Activated CD4-positive, CD25-positive, alpha-beta regulatory T cell (primary cell): ENCODE data around the gene BICRAL.
"Not testable (repeated sequence)": the region's sequence is repeated elsewhere in the genome, so short reads cannot be mapped to it uniquely, and the experiment has no call there.

Experiments used
- DNase-seq, 4 experiments: peaks; one replicate each; lab custom pipeline; 2025; lab: John Stamatoyannopoulos, UW

Gene BICRAL

GRCh38 chr6:42898891-42899361, 117.1 kb downstream of the BICRAL start:
- peak; percentile 37 to 51 (median 39) for DNase-seq

GRCh38 chr6:42899871-42900270, 118.0 kb downstream of the BICRAL start:
- no peak for DNase-seq

- peak; percentile 15 to 45 (median 40) for DNase-seq
Measured at GRCh38 chr6:42901538-42901957, 119.7 kb downstream of the BICRAL start.

GRCh38 chr6:42902429-42903263, 120.8 kb downstream of the BICRAL start:
- DNase-seq, result not testable (repeated sequence)

- no peak for DNase-seq
Measured at GRCh38 chr6:42904467-42904866, 122.6 kb downstream of the BICRAL start.

GRCh38 chr6:42907336-42907735, 125.5 kb downstream of the BICRAL start:
- no peak for DNase-seq

- no peak for DNase-seq
Measured at GRCh38 chr6:42909835-42910234, 128.0 kb downstream of the BICRAL start.

GRCh38 chr6:42911171-42912021, 129.5 kb downstream of the BICRAL start:
- DNase-seq, result no peak

GRCh38 chr6:42914546-42914945, 132.7 kb downstream of the BICRAL start:
- DNase-seq, result no peak

GRCh38 chr6:42915732-42916131, 133.9 kb downstream of the BICRAL start, which contains the start of gene PTCRA:
PTCRA (plus strand) TSS chr6:42916053; CDS start chr6:42916070, 17 bp downstream.
- no peak for DNase-seq

GRCh38 chr6:42916288-42916687, 134.4 kb downstream of the BICRAL start:
- no peak for DNase-seq
